Common myeloid progenitor, CD34-positive (primary cell): ENCODE results near the gene TIAM2.
"Not testable (repeated sequence)": the region's sequence is repeated elsewhere in the genome, so short reads cannot be mapped to it uniquely, and the experiment has no call there.

Experiments
- CTCF ChIA-PET: fragments of 350-600 bp; sonication (Branson Sonifier 250); formaldehyde crosslinking; loops from one replicate; lab custom pipeline; 2021; ENCODE audit warnings: antibody characterized with exemption; lab: Charles Lee
- POLR2A ChIA-PET: fragments of 350-600 bp; sonication (Branson Sonifier 250); formaldehyde crosslinking; loops from one replicate; lab custom pipeline; 2021; ENCODE audit warnings: antibody characterized with exemption; lab: Charles Lee
- DNase-seq, 3 donors: peaks; one replicate each; pipeline versions ENCODE4 v3.0.0 to v3.0.0-alpha.2; 2013
- H3K27ac ChIP-seq, 2 experiments: 1 replicate in 1 of 2; 2 replicates in 1 of 2; pipeline ENCODE4 v1.7.0; 2013; ENCODE audit warnings: inconsistent platforms in 2 of 2, low read length in 2 of 2, mild to moderate bottlenecking in 2 of 2, low read depth in 1 of 2, moderate library complexity in 1 of 2; ENCODE audit not compliant: severe bottlenecking in 2 of 2, insufficient read depth in 1 of 2, poor library complexity in 1 of 2
- H3K27me3 ChIP-seq, 5 experiments: replicated peaks in 2 of 5; 1 replicate in 3 of 5; 2 replicates in 2 of 5; pipeline versions ENCODE4 v1.6.1 to v1.7.0; 2013; ENCODE audit warnings: low read length in 4 of 5, mild to moderate bottlenecking in 2 of 5, moderate library complexity in 2 of 5, inconsistent platforms in 1 of 5; ENCODE audit not compliant: insufficient read depth in 5 of 5, control insufficient read depth in 4 of 5
- H3K36me3 ChIP-seq, 4 experiments: 1 replicate in 2 of 4; 2 replicates in 2 of 4; pipeline versions ENCODE4 v1.6.1 to v1.7.0; 2013; ENCODE audit warnings: low read length in 3 of 4, control low read depth in 1 of 4, mild to moderate bottlenecking in 1 of 4; ENCODE audit not compliant: control insufficient read depth in 4 of 4, insufficient read depth in 4 of 4
- H3K4me1 ChIP-seq, 4 experiments: 1 replicate in 3 of 4; 2 replicates in 1 of 4; pipeline versions ENCODE4 v1.6.1 to v1.7.1; 2013; ENCODE audit warnings: low read length in 3 of 4, mild to moderate bottlenecking in 3 of 4, control low read depth in 1 of 4, inconsistent platforms in 1 of 4, moderate library complexity in 1 of 4; ENCODE audit not compliant: control insufficient read depth in 4 of 4, insufficient read depth in 4 of 4; ENCODE audit errors: control extremely low read depth in 1 of 4
- H3K4me3 ChIP-seq, 7 experiments: 1 replicate in 4 of 7; 2 replicates in 3 of 7; pipeline versions ENCODE4 v1.5.1 to v1.7.0; 2013; ENCODE audit warnings: mild to moderate bottlenecking in 7 of 7, low read length in 6 of 7, moderate library complexity in 6 of 7, inconsistent platforms in 2 of 7, low read depth in 2 of 7, control low read depth in 1 of 7; ENCODE audit not compliant: insufficient read depth in 4 of 7, control insufficient read depth in 1 of 7; ENCODE audit errors: extremely low read depth in 1 of 7
- H3K9me3 ChIP-seq, 5 experiments: 1 replicate in 4 of 5; 2 replicates in 1 of 5; pipeline versions ENCODE4 v1.6.1 to v1.7.1; 2013; ENCODE audit warnings: low read length in 4 of 5, mild to moderate bottlenecking in 2 of 5, inconsistent platforms in 1 of 5, low read depth in 1 of 5, moderate library complexity in 1 of 5; ENCODE audit not compliant: control insufficient read depth in 4 of 5, insufficient read depth in 2 of 5; ENCODE audit errors: control extremely low read depth in 1 of 5
- WGBS: methylation state at CpG from one replicate; pipeline ENCODE4 v1.1.5; 2013; ENCODE audit not compliant: insufficient coverage; 5-methylcytosine and 5-hydroxymethylcytosine counted together

The TIAM2 gene

DNA sequence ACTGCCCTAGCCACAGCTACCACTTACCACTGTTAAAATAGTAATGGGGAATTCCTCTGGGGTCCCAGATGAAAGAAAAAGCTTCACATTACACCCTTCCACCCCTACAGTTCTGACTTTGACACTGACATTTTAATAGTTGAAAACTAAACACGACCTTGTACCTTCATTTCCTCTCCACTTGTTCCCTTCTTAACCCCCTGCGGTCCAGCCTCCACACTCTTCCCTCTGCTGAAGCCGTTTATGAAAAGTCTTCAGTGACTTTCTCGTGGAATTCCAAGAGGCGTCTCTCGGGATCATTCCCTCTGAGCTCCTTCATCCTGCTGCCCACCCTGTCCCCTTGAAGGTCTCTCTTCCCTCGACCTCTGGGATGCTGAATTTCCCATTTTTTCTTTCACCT, 36.6 kb upstream of the TIAM2 start:
- no peak overlapping the region for H3K4me3 ChIP-seq
- no peaks in the 10 kb centered on the region for H3K9me3 ChIP-seq
- POLR2A ChIA-PET, result no interaction called here
- H3K27me3 ChIP-seq, result no peaks in the 10 kb centered on the region
- H3K27ac ChIP-seq, result no peak overlapping the region
- no peaks in the 10 kb centered on the region for H3K4me1 ChIP-seq
- 88% methylated on average over 7 of the region's 7 CpGs for WGBS
- peaks cover 0 to 2% (median 0%) of the 10 kb centered on the region in 4 experiments for H3K36me3 ChIP-seq
- CTCF ChIA-PET, result interaction anchor here (1.1 to 2.1 kb wide), 3 partner anchors 29 to 219 kb away, joined by 3 to 5 read pairs (median 4); no protein-coding TSS in a partner anchor
- DNase-seq, result no peak

GRCh38 chr6:154960299-154960843, 34.7 kb upstream of the TIAM2 start:
- ChIA-PET CTCF (interaction anchor here (2.0 kb wide), 1 partner anchor 12 kb away, joined by 7 read pairs; no protein-coding TSS in a partner anchor), POLR2A (no interaction called here)

DNA sequence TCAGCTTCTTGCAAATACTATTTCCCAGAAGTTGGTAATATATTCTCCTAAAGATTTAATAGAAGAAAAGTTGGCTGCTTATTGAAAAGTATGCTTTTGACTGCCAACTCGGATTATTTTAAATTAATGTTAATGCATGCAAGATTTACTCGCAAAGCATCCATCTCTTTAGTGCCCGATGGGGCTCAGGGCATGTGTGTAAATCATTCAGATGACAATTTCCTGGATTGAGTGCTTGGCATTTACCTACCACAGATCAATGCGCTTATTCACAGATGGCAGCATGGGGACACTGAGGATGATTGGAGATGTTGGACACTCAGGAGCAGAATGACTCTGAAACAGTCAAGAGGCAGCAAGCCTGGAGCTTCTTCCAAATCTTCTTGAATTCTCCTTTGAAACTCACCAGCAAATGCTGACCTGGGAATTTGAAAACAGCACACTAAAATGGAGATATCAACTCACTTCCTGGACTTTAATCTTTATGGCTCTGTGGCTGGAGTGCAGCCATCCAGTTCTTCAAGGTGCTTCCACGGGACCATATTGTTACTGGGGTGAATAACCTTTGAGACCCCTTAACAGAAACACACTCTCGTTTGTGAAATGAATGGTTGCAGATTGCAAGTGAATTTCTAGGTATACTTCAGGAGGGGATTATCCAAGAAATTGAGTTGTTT, 34.1 kb upstream of the TIAM2 start:
- DNase-seq, result no peak
- H3K4me3 ChIP-seq, result no peak overlapping the region
- WGBS, result 87% methylated on average over 5 of the region's 6 CpGs
- POLR2A ChIA-PET, result no interaction called here
- no peaks in the 10 kb centered on the region for H3K36me3 ChIP-seq
- H3K9me3 ChIP-seq, result no peaks in the 10 kb centered on the region
- H3K27me3 ChIP-seq, result no peaks in the 10 kb centered on the region
- no peak overlapping the region for H3K27ac ChIP-seq
- CTCF ChIA-PET, result interaction anchor here (2.0 kb wide), 1 partner anchor 11 kb away, joined by 7 read pairs; no protein-coding TSS in a partner anchor
- no peaks in the 10 kb centered on the region for H3K4me1 ChIP-seq

More at GRCh38 chr6:154960299-154960843, 34.7 kb upstream of the TIAM2 start:
- H3K4me1 ChIP-seq, result no peaks in the 10 kb centered on the region
- no peak overlapping the region for H3K27ac ChIP-seq
- H3K9me3 ChIP-seq, result no peaks in the 10 kb centered on the region
- H3K36me3 ChIP-seq, result no peaks in the 10 kb centered on the region
- H3K4me3 ChIP-seq, result no peak overlapping the region
- no peak for DNase-seq
- no peaks in the 10 kb centered on the region for H3K27me3 ChIP-seq
- 96% methylated on average over 11 of the region's 11 CpGs for WGBS

DNA sequence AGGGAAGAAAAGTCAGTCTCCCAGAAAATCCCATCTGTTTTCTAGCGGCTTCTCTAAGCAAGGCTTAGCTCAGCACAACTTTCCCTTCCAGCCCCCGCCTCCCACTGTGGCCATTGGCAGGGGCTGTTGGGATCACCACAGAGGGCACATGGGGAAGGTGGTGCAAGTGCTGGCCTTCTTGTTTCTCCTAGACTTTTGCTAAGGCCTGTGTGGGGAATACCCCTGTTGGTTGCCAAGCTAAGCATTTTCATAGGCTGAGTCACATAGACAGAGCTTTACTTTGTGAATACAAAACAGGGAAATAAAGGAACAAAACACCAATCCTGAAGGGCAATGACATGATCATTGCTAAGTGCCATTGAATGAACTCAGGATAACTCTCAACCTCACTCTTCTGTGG, 32.4 kb upstream of the TIAM2 start:
- Histone ChIP-seq H3K4me3 (no peak overlapping the region), H3K27ac (no peak overlapping the region), H3K36me3 (no peaks in the 10 kb centered on the region), H3K27me3 (no peaks in the 10 kb centered on the region), H3K4me1 (no peaks in the 10 kb centered on the region), H3K9me3 (no peaks in the 10 kb centered on the region)
- DNase-seq, result no peak
- WGBS, result 100% methylated on average over 1 of the region's 2 CpGs
- ChIA-PET CTCF (no interaction called here), POLR2A (no interaction called here)

GRCh38 chr6:154966065-154966770, 28.9 kb upstream of the TIAM2 start:
- H3K4me3 ChIP-seq, DNase-seq, CTCF ChIA-PET, POLR2A ChIA-PET, H3K9me3 ChIP-seq, H3K36me3 ChIP-seq, H3K27ac ChIP-seq, H3K27me3 ChIP-seq, H3K4me1 ChIP-seq: not testable (repeated sequence)
- WGBS, result 92% methylated on average over 20 of the region's 51 CpGs

- CTCF ChIA-PET, result no interaction called here
- no peaks in the 10 kb centered on the region for H3K36me3 ChIP-seq
- 78% methylated on average over 5 of the region's 5 CpGs for WGBS
- H3K4me1 ChIP-seq, result no peaks in the 10 kb centered on the region
- H3K9me3 ChIP-seq, result no peaks in the 10 kb centered on the region
- no peak overlapping the region for H3K27ac ChIP-seq
- H3K27me3 ChIP-seq, result no peaks in the 10 kb centered on the region
- POLR2A ChIA-PET, result interaction anchor here (0.5 kb wide), 1 partner anchor 41 kb away, joined by 3 read pairs; no protein-coding TSS in a partner anchor
- DNase-seq, result no peak
- H3K4me3 ChIP-seq, result no peak overlapping the region
These were observed 25.3 kb upstream of the TIAM2 start for GRCh38 chr6:154969796-154970195.
